Measurements from ENCODE around the gene PGA4.
A peak's percentile ranks its signal among the peaks of the same experiment; 100 is the strongest.
"Not testable (repeated sequence)": the region's sequence is repeated elsewhere in the genome, so short reads cannot be mapped to it uniquely, and the experiment has no call there.

The PGA4 gene

DNA sequence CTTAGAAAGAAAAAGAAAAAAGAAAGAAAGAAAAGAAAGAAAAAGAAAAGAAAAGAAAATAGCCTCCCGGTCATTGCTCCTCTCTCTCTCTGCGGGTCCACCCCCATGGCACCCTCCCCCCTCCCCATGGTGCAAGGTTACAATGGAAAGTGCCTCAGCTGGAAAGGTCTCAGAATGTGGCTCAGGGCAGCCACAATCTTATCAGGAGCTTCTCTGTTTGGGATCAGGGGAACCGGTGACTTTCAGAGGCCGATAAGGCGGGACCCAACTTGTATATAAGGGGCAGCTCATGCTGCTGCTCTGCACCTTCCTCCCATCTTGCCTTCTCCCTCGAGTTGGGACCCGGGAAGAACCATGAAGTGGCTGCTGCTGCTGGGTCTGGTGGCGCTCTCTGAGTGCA lies at the start of gene PGA4:
PGA4 (plus strand) TSS at position 301 of the 400 bp plus-strand sequence; CDS start at position 355, 54 bp downstream.
- DNase-seq = not testable (repeated sequence)

GRCh38 chr11:61172356-61172755 lies 49.8 kb upstream of the PGA4 start:
- DNase-seq = no peak

DNA sequence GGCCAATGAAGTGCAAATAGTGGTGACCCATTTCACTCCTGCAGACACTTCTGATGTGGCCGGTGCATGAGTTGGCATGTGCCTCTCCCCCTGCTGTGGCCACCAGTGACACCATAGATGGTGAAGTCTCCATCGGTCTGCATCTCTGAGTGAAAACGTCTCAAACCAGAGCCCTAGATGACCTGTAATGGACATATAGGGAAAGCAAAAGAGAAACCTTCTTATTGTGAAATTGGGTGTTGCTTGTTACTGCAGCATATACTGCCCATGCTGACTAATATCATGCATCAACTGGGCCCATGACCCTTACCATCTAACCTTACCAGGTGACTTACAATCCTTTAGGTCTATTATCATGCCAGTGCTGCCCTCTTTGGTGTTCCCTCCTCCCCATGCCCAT lies 49.3 kb upstream of the PGA4 start:
- no peak for DNase-seq

GRCh38 chr11:61173456-61173855 lies 48.7 kb upstream of the PGA4 start:
- no peak for DNase-seq

GRCh38 chr11:61174273-61174672 lies 47.9 kb upstream of the PGA4 start:
- DNase-seq = no peak

DNA sequence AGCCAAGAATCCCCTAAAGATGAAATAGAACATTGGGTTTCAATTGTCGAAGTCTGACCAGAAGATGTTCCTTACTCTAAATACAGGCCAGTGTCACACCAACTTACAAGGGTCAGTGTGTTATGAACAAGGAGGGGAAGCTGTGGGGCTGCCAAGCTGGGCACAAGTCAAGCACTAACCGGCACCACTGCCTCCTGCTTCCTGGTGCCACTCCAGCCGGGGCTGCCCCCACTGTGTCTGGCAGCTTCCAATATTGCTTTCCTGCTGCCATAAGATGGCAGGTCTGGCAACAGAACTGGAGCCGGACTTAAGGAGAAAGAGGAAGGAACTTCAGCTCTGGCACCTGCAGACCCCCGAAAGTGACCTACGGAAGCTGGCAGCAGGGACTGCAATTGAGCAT lies 47.2 kb upstream of the PGA4 start:
- no peak for DNase-seq

DNA sequence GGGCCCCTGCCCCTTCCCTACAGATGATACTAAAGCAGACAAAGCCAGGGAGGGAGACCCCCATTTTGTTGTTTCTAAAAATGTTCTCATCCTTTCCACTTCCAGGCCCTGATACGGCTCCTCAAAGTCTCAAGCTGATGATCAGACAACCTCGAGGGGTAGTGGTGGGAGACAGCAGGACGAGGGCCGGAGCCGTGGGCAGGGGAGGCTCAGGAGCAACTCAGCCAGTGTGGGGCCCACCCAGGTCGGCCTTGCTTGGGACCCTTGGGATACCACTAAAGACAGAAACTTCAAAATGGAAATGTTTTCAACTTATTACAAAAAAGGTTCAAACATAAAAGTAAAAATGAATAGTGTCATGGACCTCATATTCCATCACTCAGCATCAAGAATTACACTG lies 45.7 kb upstream of the PGA4 start:
- DNase-seq = no peak

GRCh38 chr11:61180205-61180604 lies 41.9 kb upstream of the PGA4 start:
- not testable (repeated sequence) for DNase-seq

- DNase-seq = no peak
These were observed 40.7 kb upstream of the PGA4 start for GRCh38 chr11:61181489-61181888.

GRCh38 chr11:61183645-61184044 lies 38.5 kb upstream of the PGA4 start:
- DNase-seq = no peak

GRCh38 chr11:61186504-61186903 lies 35.6 kb upstream of the PGA4 start:
- no peak for DNase-seq

DNA sequence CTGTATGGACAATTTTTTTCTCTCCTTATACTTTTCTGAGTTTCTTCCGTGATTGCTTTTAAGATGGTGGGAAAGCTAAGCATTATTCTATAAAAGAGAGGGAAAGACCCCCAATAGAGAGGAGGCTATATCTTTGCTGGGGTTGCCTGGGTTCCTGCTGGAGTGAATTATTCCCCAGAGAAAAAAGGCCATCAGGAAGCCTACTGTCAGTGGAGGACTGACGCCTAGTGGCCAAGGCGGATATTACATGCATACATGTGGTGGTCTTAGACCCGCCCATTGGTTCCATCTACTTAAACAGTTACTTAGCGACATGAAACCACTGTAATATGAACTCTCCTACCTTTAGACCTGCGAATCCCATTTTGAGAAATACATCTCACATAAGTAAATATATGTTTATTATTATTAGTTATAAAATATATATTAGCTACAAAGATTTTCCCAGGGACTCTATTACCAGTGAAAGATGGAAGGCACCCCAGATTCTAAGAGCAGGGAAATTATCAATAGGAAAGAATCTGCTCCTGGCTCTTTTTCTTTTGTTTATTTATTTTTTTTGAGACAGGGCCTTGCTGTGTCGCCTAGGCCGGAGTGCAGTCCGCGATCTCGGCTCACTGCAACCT lies 34.5 kb upstream of the PGA4 start:
- peak; percentile 80 for DNase-seq

GRCh38 chr11:61189933-61190332 lies 32.2 kb upstream of the PGA4 start:
- no peak for DNase-seq

- DNase-seq = no peak
These were observed 28.6 kb upstream of the PGA4 start for GRCh38 chr11:61193596-61193995.

GRCh38 chr11:61194169-61194671 lies 27.9 kb upstream of the PGA4 start:
- no peak for DNase-seq

DNA sequence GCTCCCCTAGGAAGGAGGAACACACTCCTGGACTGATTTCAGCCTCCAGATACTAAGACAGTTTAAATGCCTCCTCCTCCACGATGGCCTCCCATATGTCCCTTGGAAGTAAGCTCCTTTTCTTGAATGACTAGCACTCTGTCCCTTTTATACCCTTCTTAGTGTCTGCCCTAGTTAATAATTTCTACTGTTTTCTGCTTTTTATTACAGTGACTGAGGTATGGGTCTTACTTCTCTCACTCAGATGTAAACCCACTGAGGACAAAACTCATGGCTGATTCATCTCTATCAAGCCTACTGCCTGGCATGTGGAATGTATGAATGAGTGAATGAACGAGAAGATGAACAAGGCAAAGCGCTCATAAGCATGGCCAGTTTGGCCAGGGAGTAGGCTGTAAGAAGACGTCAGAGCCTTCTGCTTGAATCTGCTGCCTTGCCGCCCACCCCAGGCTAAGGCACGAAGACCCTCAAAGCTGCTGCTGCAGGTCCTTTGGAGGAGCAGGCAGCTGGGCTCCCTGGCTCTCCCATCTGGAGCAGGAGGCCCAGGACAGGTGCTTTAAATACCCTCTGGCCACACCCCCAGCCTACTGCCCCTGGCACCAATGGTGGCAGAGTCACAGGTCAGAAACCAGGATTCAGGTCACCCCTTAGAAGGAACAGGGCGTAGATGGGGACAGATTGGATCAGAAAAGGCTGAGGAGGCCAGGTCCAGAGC lies 27.0 kb upstream of the PGA4 start:
- DNase-seq = no peak

DNA sequence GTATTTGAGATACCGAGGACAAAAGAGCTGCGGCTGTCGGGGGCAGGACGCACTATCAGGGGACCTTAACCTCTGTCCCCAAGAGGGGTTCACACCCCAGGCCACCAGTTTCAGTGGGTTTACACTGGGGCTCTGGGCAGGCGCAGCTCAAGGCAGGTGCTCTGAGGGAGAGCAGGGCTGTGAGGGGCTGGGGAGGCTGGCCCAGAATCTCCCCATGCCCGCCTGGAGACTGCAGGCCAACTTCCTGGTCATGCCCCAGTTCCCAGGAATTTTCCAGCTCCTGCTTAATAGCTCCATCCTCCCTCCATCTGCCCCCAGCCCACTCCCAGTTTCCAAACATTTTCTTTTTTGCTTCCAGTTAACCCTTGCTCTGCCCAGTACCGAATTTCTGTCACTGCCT lies 26.4 kb upstream of the PGA4 start:
- DNase-seq = no peak

DNA sequence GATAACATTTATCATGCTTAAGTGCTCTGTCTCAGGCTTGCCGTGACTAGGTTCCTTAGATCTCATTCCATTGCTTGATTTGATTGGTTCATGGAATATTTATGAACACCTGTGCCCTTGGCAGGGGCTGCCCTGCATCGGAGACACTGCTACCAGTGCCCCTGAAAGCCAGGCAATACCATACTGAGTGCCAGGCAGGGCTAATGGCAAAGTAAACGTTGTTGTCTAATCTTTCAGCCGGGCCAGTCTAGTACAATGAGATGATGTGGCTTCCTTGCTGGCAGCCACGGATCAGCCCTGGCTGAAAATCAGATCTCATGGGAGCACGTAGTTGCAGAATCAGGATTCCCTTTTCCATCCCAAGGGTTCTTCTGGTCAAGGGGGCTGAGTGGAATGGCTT lies 23.8 kb upstream of the PGA4 start:
- DNase-seq = no peak

DNA sequence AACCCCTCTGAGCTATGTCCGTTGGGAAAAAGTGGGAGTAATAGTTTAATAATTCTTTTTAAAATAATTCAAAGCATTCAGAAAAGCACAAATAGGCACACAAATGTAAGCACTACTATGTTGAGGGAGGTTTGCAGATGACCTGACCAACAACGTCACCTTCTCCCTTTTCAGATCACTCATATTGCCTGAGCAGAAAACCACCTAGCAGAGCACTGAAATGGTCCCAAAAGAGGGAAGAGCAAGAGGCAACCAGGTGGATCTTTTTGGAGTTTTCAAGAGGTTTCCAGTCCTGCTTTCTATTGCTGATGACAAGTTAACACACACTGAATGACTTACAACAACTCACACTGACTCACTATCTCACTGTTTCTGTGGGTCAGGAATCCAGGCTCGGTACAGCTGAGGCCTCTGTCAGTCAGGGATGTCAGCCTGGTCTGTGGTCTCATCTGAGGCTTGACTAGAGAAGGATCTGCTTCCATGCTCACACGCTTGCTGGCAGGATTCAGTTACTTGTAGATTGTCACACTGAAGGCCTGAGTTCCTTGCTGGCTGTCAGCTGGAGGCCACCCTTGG lies 23.1 kb upstream of the PGA4 start:
- no peak for DNase-seq

GRCh38 chr11:61201476-61201875 lies 20.7 kb upstream of the PGA4 start:
- DNase-seq = no peak

GRCh38 chr11:61202950-61203746 lies 19.0 kb upstream of the PGA4 start, which contains the start of gene PGA3:
Gene PGA3, plus strand, starts transcription at chr11:61203515. Its CDS starts 50 bp downstream, at chr11:61203565.
- not testable (repeated sequence) for DNase-seq

GRCh38 chr11:61203873-61204272 lies 18.3 kb upstream of the PGA4 start:
- DNase-seq = not testable (repeated sequence)

DNA sequence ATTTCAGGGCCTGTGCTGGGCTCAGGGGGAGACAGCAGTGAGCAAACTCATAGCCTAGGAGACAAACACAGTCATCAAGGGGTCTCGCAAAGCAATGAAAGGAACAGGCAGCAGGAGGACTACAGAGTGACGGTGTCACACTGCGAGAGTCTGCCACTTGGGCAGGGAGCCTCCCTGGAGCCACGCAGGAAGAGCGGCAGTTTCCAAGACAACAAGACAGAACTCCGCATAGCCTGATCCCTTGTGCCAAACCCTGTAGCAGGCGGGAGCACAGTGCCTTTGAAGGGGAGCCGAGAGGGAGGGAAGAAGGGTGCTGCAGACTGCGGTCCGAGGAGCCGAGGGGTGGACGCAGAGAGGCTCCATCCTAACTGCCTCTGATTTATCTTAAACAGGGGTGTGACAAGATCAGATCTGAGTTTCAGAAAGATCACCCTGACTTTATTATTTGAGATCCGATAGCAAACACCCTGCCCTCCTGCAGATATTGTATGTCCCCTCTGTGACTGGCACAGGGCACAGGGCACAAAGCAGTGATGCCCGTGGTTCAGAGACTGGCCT lies 17.6 kb upstream of the PGA4 start:
- not testable (repeated sequence) for DNase-seq
